ENCODE measurements around the gene LRCOL1.

LRCOL1 gene

GRCh38 chr12:132635076-132635955 is 24.9 kb upstream of the LRCOL1 start:
- no peak for DNase-seq

- DNase-seq, result no peak
Observed at GRCh38 chr12:132634411-132634990, 24.1 kb upstream of the LRCOL1 start.

- no peak for DNase-seq
Observed at GRCh38 chr12:132633901-132634300, 23.5 kb upstream of the LRCOL1 start.

- DNase-seq, result no peak
Observed at GRCh38 chr12:132633398-132633797, 23.0 kb upstream of the LRCOL1 start.

- no peak for DNase-seq
Observed at GRCh38 chr12:132632521-132633228, 22.3 kb upstream of the LRCOL1 start.

GRCh38 chr12:132631666-132632065 is 21.3 kb upstream of the LRCOL1 start:
- no peak for DNase-seq

- DNase-seq, result no peak
Observed at GRCh38 chr12:132630672-132631071, 20.3 kb upstream of the LRCOL1 start.

- DNase-seq, result no peak
Observed at GRCh38 chr12:132629330-132629729, 18.9 kb upstream of the LRCOL1 start.

- DNase-seq, result no peak
Observed at GRCh38 chr12:132625731-132626430, 15.5 kb upstream of the LRCOL1 start.

GRCh38 chr12:132624910-132625630 is 14.7 kb upstream of the LRCOL1 start:
- DNase-seq, result no peak

- DNase-seq, result no peak
Observed at GRCh38 chr12:132624186-132624855, 13.9 kb upstream of the LRCOL1 start.

GRCh38 chr12:132623072-132623869 is 12.9 kb upstream of the LRCOL1 start:
- DNase-seq, result no peak

- no peak for DNase-seq
Observed at GRCh38 chr12:132622437-132623071, 12.2 kb upstream of the LRCOL1 start.

- no peak for DNase-seq
Observed at GRCh38 chr12:132621657-132622435, 11.5 kb upstream of the LRCOL1 start.

GRCh38 chr12:132620899-132621656 is 10.7 kb upstream of the LRCOL1 start:
- no peak for DNase-seq

GRCh38 chr12:132620113-132620898 is 9.9 kb upstream of the LRCOL1 start:
- no peak for DNase-seq

GRCh38 chr12:132619386-132620112 is 9.2 kb upstream of the LRCOL1 start:
- no peak for DNase-seq

- DNase-seq, result no peak
Observed at GRCh38 chr12:132619071-132619385, 8.6 kb upstream of the LRCOL1 start.

All from activated CD4-positive, alpha-beta T cell treated with anti-CD3 and anti-CD28 coated beads, Interleukin-2, amount 50 U/mL, for 16 hours (primary cell).